Occipital lobe (tissue), 2 donors: ENCODE results near the gene PEX19. TPM values are rescaled to one million over a fixed set of nuclear protein-coding genes. Genes with fewer than 3 reads are reported as not detected.

ENCODE experiments used
- DNase-seq: peaks from one replicate; lab custom pipeline; 2025; lab: John Stamatoyannopoulos, UW
- total RNA-seq: library from RNA; depleted of rRNA; stranded (reverse); fragments of >200 nt; gene quantifications from one replicate; pipeline ENCODE4 v1.2.3, GENCODE V29; 2014

The PEX19 gene
- total RNA-seq, 1 donor from 2014 or later, result 32.9 TPM

DNA sequence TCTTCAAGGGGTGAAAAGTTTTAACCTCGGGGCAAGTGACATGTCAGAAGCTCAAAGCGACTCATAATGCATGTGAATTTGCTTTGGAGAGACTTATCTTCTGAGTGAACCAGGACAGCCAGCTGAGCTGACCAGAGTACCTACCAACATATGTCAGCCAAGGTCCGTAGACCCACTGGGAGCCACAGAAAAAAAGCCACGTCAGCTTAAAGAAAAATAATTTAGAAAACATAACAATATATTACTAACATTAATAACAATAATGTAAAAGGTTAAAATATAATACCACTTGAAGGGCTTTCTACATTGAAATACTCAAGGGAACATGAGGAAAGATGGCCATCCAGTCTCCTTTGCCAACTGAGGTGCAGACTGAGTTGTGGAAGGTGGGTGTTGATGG lies 6.9 kb downstream of the PEX19 start:
- DNase-seq, result no peak

DNA sequence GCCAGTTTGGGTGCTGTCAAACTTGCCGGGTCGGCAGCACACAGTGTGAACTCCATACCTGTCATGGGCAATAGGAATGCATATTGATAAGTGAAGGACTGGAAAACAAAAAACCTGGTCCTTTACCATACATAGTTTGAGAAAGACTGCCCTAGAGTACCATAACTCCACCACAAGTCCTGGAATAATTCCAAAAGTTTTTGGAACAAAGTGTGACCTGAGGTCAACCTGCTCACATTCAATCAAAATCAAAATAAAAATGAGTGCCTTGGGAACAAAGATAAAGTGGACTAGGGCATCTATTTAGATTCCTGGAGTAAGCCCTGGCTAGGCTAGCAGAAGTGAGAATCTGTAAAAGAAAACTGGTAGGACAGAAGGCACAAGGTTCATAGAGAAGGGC lies 7.6 kb downstream of the PEX19 start:
- no peak for DNase-seq

DNA sequence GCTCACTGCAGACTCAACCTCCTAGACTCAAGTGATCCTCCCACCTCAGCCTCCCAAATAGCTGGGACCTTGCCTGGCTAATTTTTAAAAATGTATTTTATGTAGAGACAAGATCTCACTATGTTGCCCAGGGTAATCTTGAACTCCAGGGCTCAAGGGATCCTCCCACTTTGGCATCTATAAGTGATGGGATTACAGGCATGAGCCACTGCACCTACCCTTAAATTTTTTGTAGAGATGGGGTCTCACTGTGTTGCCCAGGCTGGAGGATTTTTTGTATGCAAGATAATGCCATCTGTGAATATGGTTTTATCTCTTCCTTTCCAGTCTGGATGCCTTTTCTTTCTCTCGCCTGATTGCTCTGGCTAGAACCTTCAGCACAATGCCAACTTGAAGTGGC lies 13.9 kb downstream of the PEX19 start:
- no peak for DNase-seq

DNA sequence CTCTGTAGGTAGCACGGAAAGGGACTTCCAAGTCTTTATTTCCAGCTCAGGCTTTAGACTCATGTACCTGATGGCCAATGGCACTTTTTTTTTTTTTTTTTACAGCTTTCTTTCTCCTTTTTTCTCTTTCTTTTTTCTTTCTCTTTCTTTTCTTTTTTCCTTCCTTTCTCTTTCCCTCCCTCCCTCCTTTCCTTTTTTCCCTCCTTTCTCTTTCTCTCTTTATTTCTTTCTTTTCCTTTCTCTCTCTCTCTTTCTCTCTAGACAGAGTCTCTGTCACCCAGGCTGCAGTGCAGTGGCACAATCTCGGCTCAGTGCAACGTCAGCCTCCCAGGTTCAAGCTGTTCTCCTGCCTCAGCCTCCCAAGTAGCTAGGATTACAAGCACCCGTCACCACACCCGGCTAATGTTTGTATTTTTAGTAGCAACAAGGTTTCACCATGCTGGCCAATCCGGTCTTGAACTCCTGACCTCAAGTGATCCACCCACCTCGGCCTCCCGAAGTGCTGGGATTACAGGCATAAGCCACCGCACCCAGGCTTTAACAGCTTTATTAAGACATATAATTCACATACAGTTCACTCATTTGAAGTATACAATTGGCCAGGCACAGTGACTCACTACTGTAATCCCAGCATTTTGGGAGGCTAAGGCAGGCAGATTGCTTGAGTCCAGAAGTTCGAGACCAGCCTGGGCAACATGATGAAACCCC lies 17.5 kb downstream of the PEX19 start:
- no peak for DNase-seq

- no peak for DNase-seq
Measured at GRCh38 chr1:160264795-160265307, 20.1 kb downstream of the PEX19 start.

- DNase-seq, result peak; percentile 95
Measured at GRCh38 chr1:160261893-160262794, 22.8 kb downstream of the PEX19 start, which contains the start of gene DCAF8. Gene DCAF8, minus strand, starts transcription at chr1:160262549. Its CDS starts 18,541 bp downstream, at chr1:160244008.

DNA sequence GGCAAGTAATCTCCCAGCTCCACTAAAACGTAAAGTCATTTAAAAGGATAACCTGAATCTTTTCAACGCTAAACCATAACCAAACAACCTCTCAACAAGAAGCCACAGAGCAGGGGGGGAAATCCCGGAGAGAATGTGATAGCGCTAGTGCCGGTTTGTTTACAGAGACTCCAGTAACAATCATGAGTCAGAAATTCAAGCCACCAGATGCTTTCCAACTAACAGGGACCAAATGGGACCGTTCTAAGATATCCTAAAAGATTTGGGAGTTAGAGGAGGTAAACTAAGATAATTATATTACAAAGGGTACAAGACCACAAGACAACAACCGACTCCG lies 23.4 kb downstream of the PEX19 start:
- DNase-seq, result no peak

DNA sequence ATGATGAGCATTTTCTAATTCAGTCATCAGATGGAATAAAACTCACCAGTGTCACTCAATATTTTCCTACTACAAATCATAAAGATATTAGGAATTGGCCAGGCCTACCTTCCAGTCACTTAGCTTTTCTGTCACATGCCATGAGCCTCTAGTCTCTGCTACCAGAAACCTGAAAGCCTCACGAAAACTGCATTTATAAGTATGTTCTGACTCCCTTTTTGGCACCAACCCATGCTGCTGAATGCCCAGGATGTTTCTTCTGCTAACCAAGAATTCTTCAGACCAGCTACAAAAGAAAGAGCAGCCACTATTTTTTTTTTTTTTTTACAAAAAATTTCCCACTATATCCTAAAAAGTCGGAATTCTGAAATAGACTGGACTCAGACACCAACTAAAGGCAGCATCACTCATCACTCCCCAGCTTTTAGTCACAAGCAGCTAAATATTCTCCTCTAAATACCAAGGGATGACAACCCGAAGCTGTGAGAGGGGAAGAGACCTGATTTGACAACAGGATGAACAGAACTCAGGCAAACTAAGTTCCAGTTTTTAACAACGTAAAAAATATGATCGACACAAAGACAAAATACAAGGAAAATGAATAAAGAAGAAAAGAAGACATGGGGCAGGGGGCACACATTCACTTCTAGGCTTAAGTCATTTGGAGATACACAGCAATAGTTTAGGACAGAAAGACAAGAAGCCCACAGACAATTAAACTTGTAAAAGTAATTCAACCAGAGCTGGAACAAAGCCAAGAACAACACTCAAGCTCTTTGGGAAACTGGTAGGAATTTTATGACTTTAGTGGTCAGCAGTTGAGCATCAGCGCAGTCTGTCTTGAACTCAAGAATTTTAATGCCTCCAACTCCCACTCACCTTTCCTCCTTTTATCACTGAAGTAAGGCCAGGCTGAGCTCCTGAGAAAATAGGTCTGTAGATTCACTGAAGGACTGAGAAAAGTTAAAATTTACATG lies 24.2 kb downstream of the PEX19 start:
- DNase-seq, result no peak

DNA sequence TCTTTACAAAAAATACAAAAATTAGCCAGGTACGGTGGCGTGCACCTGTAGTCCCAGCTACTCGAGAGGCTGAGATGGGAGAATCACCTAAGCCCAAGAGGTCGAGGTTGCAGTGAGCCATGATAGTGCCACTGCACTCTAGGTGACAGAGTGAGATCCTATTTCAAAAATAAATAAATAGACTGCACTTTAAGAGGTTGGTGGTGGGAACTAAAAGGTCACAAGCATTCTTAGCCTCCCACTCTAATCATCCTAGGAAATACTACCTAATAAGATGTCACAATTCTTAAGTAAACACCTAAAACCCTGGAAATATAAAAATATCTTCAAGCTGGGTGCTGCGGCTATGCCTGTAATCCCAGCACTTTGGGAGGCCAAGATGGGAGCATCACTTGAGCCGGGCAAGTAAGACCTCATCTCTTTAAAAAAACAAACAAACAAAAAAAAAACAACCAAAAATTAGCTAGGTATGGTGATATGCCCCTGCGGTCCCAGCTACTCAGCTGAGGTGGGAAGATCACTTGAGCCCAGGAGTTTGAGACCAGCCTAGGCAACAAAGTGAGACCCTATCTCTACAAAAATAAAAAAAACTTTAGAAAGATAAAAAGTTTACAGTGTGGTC lies 26.6 kb downstream of the PEX19 start:
- no peak for DNase-seq

DNA sequence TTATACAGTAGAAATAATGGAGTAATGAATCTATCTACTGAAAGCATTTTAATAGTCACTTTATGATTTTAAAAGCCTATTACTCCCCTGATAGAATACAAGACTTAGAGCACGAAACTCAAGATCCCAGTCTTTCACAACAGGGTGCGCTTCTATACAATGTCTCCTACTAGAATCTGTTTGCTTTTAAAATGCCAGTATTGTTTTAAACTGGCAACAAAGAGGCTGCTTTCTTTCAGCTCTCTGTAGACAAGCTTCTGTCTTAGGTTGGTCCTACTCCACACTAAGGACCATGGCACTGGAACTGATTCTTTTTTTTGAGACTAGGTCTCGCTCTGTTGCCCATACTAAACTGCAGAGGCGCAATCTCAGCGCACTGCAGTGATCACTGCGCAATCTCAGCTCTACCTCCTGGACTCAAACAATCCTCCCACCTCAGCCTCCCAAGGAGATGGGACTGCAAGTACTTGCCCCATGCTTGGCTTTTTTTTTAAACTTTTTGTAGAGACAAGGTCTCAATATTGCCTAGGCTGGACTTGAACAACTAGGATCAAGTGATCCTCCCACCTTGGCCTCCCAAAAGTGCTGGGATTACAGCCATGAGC lies 27.4 kb downstream of the PEX19 start:
- DNase-seq, result no peak

DNA sequence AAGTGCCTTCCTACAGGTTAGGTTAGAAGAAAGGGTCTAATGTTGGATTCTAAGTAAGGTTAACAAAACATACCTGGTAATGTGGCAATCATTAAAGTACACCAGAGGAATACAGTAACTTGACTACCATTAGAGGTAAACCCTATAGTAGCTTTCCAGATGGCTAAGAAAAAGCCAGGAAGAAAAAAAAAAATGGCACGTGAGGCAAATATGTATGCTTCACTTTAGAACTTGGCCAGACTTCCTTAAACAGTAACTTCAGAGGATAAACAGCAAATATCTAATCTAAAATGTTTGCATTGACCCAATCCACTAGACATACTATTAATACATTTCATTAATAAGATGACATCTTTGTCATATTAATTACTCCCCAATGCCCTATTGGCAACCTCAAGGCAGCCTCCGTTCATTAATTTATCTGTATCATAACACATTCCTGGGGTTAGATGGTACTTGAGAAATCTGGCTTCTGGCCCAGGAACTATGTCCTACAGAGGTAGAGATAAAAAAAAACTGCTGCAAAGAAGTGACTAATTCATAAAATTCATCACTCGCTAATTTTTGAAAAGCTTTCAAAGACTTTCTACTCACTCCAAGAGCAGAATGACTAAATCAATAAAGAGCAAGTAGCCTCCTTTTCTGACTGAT lies 28.4 kb downstream of the PEX19 start:
- DNase-seq, result no peak

DNA sequence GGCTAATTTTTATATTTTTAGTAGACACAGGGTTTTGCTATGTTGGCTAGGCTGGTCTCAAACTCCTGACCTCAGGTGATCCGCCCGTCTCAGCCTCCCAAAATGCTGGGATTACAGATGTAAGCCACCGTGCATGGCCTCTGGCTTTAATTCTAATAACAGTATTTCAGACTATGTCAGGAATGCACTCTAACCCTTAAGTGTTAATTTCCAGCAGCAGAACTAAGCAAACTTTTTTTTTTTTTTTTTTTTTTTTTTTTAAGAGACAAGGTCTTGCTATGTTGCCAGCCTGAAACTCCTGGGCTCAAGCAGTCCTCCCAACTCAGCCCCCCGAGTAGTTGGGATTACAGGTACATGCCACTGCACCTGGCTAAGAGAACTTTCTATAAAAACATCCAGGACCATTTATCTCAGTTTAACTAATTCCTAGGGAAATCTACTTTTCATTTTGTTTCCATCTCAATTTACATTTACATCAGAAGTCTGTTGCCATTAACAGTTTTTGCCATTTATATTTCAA lies 29.1 kb downstream of the PEX19 start:
- no peak for DNase-seq

- peak; percentile 48 for DNase-seq
Measured at GRCh38 chr1:160251687-160252526, 33.0 kb downstream of the PEX19 start.

DNA sequence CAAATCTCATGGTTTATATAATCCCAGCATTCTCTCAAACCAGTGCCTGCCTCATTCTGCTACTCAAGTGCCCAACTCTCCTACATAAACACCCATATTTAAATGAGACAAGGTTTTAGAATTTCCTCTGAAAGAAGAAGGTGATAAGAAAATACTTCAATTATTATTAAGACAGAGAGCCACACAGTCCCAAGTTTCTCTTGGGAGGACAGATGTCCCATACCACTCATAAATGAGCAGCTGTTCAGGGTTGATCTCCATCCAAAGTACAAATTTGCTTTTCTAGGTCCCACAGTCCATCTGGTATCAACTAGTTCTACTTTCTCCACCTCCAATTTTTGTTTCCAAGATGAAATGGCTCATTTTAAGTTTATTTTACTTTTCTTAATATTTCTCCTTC lies 33.9 kb downstream of the PEX19 start:
- no peak for DNase-seq

GRCh38 chr1:160247053-160247452 lies 37.9 kb downstream of the PEX19 start:
- DNase-seq, result no peak

DNA sequence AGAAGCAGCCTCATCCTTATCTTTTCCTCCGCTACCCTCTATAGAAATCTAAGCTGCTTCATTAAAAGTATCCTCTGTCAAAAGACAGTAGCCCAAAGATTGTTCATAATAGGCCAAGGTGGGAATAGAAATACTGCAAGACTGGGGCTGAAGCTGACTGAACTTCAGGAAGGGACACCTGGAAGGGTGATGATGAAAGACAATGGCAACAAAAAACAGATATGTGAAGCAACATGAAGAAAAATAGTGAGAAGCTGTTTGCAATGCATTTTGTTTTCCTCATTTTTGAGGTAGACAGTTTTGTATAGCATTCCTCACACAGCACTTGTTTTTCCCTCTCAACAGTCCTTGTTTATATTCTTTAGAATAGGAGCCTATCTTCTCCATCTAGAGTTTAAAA lies 39.5 kb downstream of the PEX19 start:
- no peak for DNase-seq

DNA sequence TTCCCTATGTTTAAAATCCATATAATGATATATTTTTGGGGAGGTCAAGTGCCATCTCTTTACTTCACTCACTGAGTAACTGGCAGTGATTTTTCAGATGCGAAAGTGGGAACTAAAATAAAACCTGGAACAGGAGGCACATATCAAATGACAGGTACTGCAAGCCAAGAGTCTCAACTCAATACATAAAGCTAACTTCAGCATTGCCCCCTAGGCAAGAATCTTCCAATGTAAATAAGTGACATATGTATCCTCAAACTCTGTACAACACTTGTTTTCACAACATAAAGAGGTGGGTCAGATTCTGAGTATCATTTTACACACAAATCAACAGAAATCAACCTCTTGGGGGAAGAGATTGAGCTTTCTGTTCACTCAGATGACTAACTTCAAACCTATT lies 40.7 kb downstream of the PEX19 start:
- no peak for DNase-seq

- DNase-seq, result no peak
Measured at GRCh38 chr1:160243767-160244166, 41.2 kb downstream of the PEX19 start.
